H1 (cell line): ENCODE data around the gene NMD3. TPM values are rescaled to one million over a fixed set of nuclear protein-coding genes. Genes with fewer than 3 reads are reported as not detected.

Source experiments
- CTCF ChIA-PET: fragments of 300-600 bp; sonication (Branson Sonifier 250); formaldehyde crosslinking; loops from one replicate; lab custom pipeline; 2021; ENCODE audit not compliant: partially characterized antibody; lab: Charles Lee
- POLR2A ChIA-PET: fragments of 300-600 bp; sonication (Branson Sonifier 250); formaldehyde crosslinking; loops from one replicate; lab custom pipeline; 2021; ENCODE audit warnings: inconsistent platforms; ENCODE audit not compliant: partially characterized antibody; lab: Charles Lee
- DNase-seq, 2 experiments: peaks; one replicate each; pipeline versions ENCODE4 v3.0.0 to v3.0.0-alpha.2; 2010 to 2022; ENCODE audit warnings: low spot score in 2 of 2, low read depth in 1 of 2, mixed read lengths in 1 of 2
- FAIRE-seq: peaks from 2 replicates; lab custom pipeline; 2011; peaks lifted over from hg19 to GRCh38; lab: Jason Lieb, UNC
- H2AFZ ChIP-seq: 2 replicates; pipeline ENCODE4 v1.8.1; 2012; ENCODE audit warnings: low read length, inconsistent platforms
- H2AK5ac ChIP-seq: 2 replicates; pipeline ENCODE4 v1.6.1; 2013; ENCODE audit warnings: low read depth, low read length
- H2BK120ac ChIP-seq: replicated peaks from 2 replicates; pipeline ENCODE3; 2013; ENCODE audit warnings: low read depth, low read length, inconsistent platforms
- H2BK12ac ChIP-seq: 2 replicates; pipeline ENCODE4 v1.6.1; 2013; ENCODE audit warnings: low read depth, low read length
- H2BK15ac ChIP-seq: 2 replicates; pipeline ENCODE4 v1.6.1; 2013; ENCODE audit warnings: low read length
- H2BK20ac ChIP-seq: 2 replicates; pipeline ENCODE4 v1.6.1; 2013; ENCODE audit warnings: low read length
- H2BK5ac ChIP-seq: 2 replicates; pipeline ENCODE4 v1.6.1; 2013; ENCODE audit warnings: low read depth, low read length
- H3K14ac ChIP-seq: 2 replicates; pipeline ENCODE4 v1.6.1; 2013; ENCODE audit warnings: inconsistent platforms; ENCODE audit not compliant: insufficient read length
- H3K18ac ChIP-seq: 2 replicates; pipeline ENCODE4 v1.6.1; 2013; ENCODE audit warnings: low read length; ENCODE audit errors: extremely low read depth
- H3K23ac ChIP-seq: 2 replicates; pipeline ENCODE4 v1.6.1; 2013; ENCODE audit warnings: inconsistent platforms; ENCODE audit not compliant: insufficient read length
- H3K23me2 ChIP-seq: 2 replicates; pipeline ENCODE4 v1.6.1; 2013; ENCODE audit warnings: low read depth, low read length
- H3K27ac ChIP-seq: 2 replicates; pipeline ENCODE4 v1.6.1; 2011; ENCODE audit warnings: low read depth, low read length, inconsistent platforms
- H3K27me3 ChIP-seq, 4 experiments: replicated peaks in 1 of 4; 1 replicate in 1 of 4; 2 replicates in 3 of 4; pipeline versions ENCODE4 v1.6.1 to v1.8.1; 2011 to 2013; ENCODE audit warnings: low read length in 3 of 4, mild to moderate bottlenecking in 3 of 4, inconsistent platforms in 2 of 4, mixed read lengths in 2 of 4, moderate library complexity in 1 of 4; ENCODE audit not compliant: control insufficient read depth in 3 of 4, insufficient read depth in 3 of 4; ENCODE audit errors: extremely low read depth in 1 of 4
- H3K36me3 ChIP-seq, 4 experiments: 2 replicates each; pipeline versions ENCODE4 v1.6.1 to v1.8.1; 2011 to 2013; ENCODE audit warnings: mild to moderate bottlenecking in 4 of 4, low read length in 3 of 4, moderate library complexity in 2 of 4, control low read depth in 1 of 4, inconsistent platforms in 1 of 4; ENCODE audit not compliant: insufficient read depth in 4 of 4, control insufficient read depth in 2 of 4
- H3K4ac ChIP-seq: replicated peaks from 2 replicates; pipeline ENCODE3; 2013; ENCODE audit warnings: low read length, low read depth, mixed read lengths, inconsistent platforms; ENCODE audit not compliant: insufficient read length
- H3K4me1 ChIP-seq, 4 experiments: replicated peaks in 1 of 4; 1 replicate in 1 of 4; 2 replicates in 3 of 4; pipeline versions ENCODE4 v1.6.1 to v1.8.1; 2011 to 2013; ENCODE audit warnings: low read length in 3 of 4, inconsistent platforms in 2 of 4, mixed read lengths in 1 of 4; ENCODE audit not compliant: insufficient read depth in 4 of 4, control insufficient read depth in 3 of 4
- H3K4me2 ChIP-seq, 2 experiments: 2 replicates each; pipeline versions ENCODE4 v1.6.1 to v1.8.1; 2011 to 2013; ENCODE audit warnings: low read depth in 2 of 2, low read length in 2 of 2, control low read depth in 1 of 2, inconsistent platforms in 1 of 2, mild to moderate bottlenecking in 1 of 2; ENCODE audit not compliant: insufficient read depth in 1 of 2
- H3K4me3 ChIP-seq, 4 experiments: fragments of 200-600, 300-600 bp in 1 of 4; sonication (generic), shearing (Covaris generic), sonication (Bioruptor Twin) in 1 of 4; 2 replicates each; pipeline versions ENCODE4 v1.5.1 to v1.8.1; 2011 to 2016; ENCODE audit warnings: low read length in 4 of 4, low read depth in 3 of 4, control low read depth in 2 of 4, inconsistent platforms in 2 of 4, mild to moderate bottlenecking in 2 of 4, mixed read lengths in 1 of 4, moderate library complexity in 1 of 4; ENCODE audit not compliant: insufficient read depth in 2 of 4; ENCODE audit errors: extremely low read depth in 1 of 4
- H3K56ac ChIP-seq: replicated peaks from 2 replicates; pipeline ENCODE3; 2013; ENCODE audit warnings: low read depth, mild to moderate bottlenecking, mixed read lengths, low read length, inconsistent platforms; ENCODE audit not compliant: insufficient read length
- H3K79me1 ChIP-seq: 2 replicates; pipeline ENCODE4 v1.6.1; 2013; ENCODE audit warnings: low read depth, low read length, control low read depth
- H3K79me2 ChIP-seq, 2 experiments: 2 replicates each; pipeline versions ENCODE4 v1.6.1 to v1.8.1; 2012 to 2013; ENCODE audit warnings: low read length in 2 of 2, mild to moderate bottlenecking in 2 of 2, inconsistent platforms in 1 of 2; ENCODE audit not compliant: insufficient read depth in 2 of 2, control insufficient read depth in 1 of 2
- H3K9ac ChIP-seq, 4 experiments: replicated peaks in 1 of 4; 1 replicate in 1 of 4; 2 replicates in 3 of 4; pipeline versions ENCODE4 v1.6.1 to v1.8.1; 2011 to 2013; ENCODE audit warnings: low read depth in 3 of 4, low read length in 3 of 4, control low read depth in 2 of 4, mild to moderate bottlenecking in 2 of 4, moderate library complexity in 2 of 4, inconsistent platforms in 1 of 4; ENCODE audit errors: extremely low read depth in 1 of 4
- H3K9me3 ChIP-seq, 2 experiments: 2 replicates each; pipeline versions ENCODE4 v1.6.1 to v1.8.1; 2012 to 2013; ENCODE audit warnings: mild to moderate bottlenecking in 2 of 2, moderate library complexity in 2 of 2, control low read depth in 1 of 2, inconsistent platforms in 1 of 2, low read depth in 1 of 2, low read length in 1 of 2, mixed read lengths in 1 of 2; ENCODE audit not compliant: insufficient read depth in 2 of 2
- H4K20me1 ChIP-seq, 2 experiments: replicated peaks in 1 of 2; 2 replicates each; pipeline versions ENCODE3 to v1.8.1; 2011 to 2013; ENCODE audit warnings: inconsistent platforms in 2 of 2, low read length in 2 of 2, mild to moderate bottlenecking in 1 of 2; ENCODE audit not compliant: insufficient read depth in 2 of 2, control insufficient read depth in 1 of 2
- H4K5ac ChIP-seq: 2 replicates; pipeline ENCODE4 v1.6.1; 2013; ENCODE audit warnings: low read length, low read depth, mixed read lengths, inconsistent platforms; ENCODE audit not compliant: insufficient read length
- H4K8ac ChIP-seq: 2 replicates; pipeline ENCODE4 v1.8.0; 2013; ENCODE audit warnings: mild to moderate bottlenecking, moderate library complexity, low read length, inconsistent platforms; ENCODE audit not compliant: insufficient read depth; ENCODE audit errors: extremely low read depth
- H4K91ac ChIP-seq: replicated peaks from 2 replicates; pipeline ENCODE3; 2013; ENCODE audit warnings: low read length, mixed read lengths, inconsistent platforms; ENCODE audit not compliant: insufficient read length
- ATF3 ChIP-seq: IDR thresholded peaks from 2 replicates; pipeline ENCODE4 v1.6.1; 2011; ENCODE audit warnings: low read depth, mild to moderate bottlenecking, low read length; ENCODE audit not compliant: insufficient read depth
- CHD2 ChIP-seq: IDR thresholded peaks from 2 replicates; pipeline ENCODE4 v1.6.1; 2012; ENCODE audit warnings: low read length, improper control_type of control experiment
- CREB1 ChIP-seq: IDR thresholded peaks from 2 replicates; pipeline ENCODE4 v1.6.1; 2012; ENCODE audit warnings: inconsistent platforms
- SIN3A ChIP-seq, 2 experiments: IDR thresholded peaks in 1 of 2; conservative IDR thresholded peaks in 1 of 2; 2 replicates each; pipeline ENCODE4 v1.6.1; 2011 to 2012; ENCODE audit warnings: low read length in 2 of 2, improper control_type of control experiment in 1 of 2, low read depth in 1 of 2, mild to moderate bottlenecking in 1 of 2
- SIRT6 ChIP-seq: IDR thresholded peaks from one replicate; pipeline ENCODE4 v1.7.1; 2012; ENCODE audit warnings: low read length, inconsistent platforms
- SIX5 ChIP-seq: IDR thresholded peaks from 2 replicates; pipeline ENCODE4 v1.6.1; 2011; ENCODE audit warnings: mild to moderate bottlenecking, low read depth, low read length
- TAF1 ChIP-seq: IDR thresholded peaks from 2 replicates; pipeline ENCODE4 v1.6.1; 2011; ENCODE audit warnings: mild to moderate bottlenecking, low read depth, low read length
- TEAD4 ChIP-seq: IDR thresholded peaks from 2 replicates; pipeline ENCODE4 v1.6.1; 2012; ENCODE audit warnings: low read depth, low read length, inconsistent platforms, mixed read lengths
- WGBS, 2 experiments: shearing (Covaris generic) in 1 of 2; methylation state at CpG; one replicate each; pipeline versions ENCODE4 v1.1.6 to v1.1.7; 2013 to 2015; ENCODE audit warnings: low lambda C conversion rate in 2 of 2, mixed read lengths in 2 of 2, inconsistent platforms in 1 of 2, low coverage in 1 of 2, missing lambda C conversion rate in 1 of 2; ENCODE audit not compliant: insufficient replicate concordance in 2 of 2, insufficient coverage in 1 of 2, insufficient read length in 1 of 2; ENCODE audit errors: extremely low coverage in 1 of 2, missing lambda C conversion rate in 1 of 2; 5-methylcytosine and 5-hydroxymethylcytosine counted together
- polyA plus RNA-seq, 7 experiments: library from polyadenylated mRNA; depleted of rRNA in 3 of 7; stranded (reverse) in 5 of 7; unstranded in 2 of 7; fragments of >200 nt in 5 of 7; fragments of 200-250 nt in 2 of 7; gene quantifications; 1 replicate in 5 of 7; 2 replicates in 1 of 7; 4 replicates in 1 of 7; pipeline versions ENCODE4 v1.2.1 to v1.2.3, GENCODE V29; 2011 to 2013; ENCODE audit warnings: missing spikeins in 2 of 7, mixed read lengths in 2 of 7
- total RNA-seq: library from RNA; stranded (reverse); fragmentation: NEBNext Ultra II Directional; extraction: Animal tissue kit (Norgen Biotek cat#: 25700); gene quantifications from 2 replicates; pipeline ENCODE4 v1.2.1, GENCODE V29; 2021

The NMD3 gene
- total and polyA plus RNA-seq, 2 of the 8 experiments (the other 6 are each of a cell fraction or from before 2014, with no cell fraction given): 12.1 to 64.2 TPM

- no peaks in the 10 kb centered on the region for H3K9me3 ChIP-seq
- H3K23ac ChIP-seq: no peak overlapping the region
- peaks cover 0 to 1% (median 0%) of the 10 kb centered on the region in 4 experiments; a peak in 1 of 7 replicates for H3K27me3 ChIP-seq
- WGBS, 2 experiments: 100% methylated on average over 1 of the region's 1 CpG; no CpG with 5 or more reads in 1 of the 2 experiments
- FAIRE-seq: no peak
- H3K79me1 ChIP-seq: no peaks in the 10 kb centered on the region
- H3K14ac ChIP-seq: no peak overlapping the region
- no peak overlapping the region for H4K91ac ChIP-seq
- ChIA-PET POLR2A (interaction anchor here (1.1 to 1.5 kb wide), 3 partner anchors 24 to 161 kb away, joined by 3 to 4 read pairs (median 3); no protein-coding TSS in a partner anchor), CTCF (interaction anchor here (1.1 kb wide), 1 partner anchor 21 kb away, joined by 6 read pairs; no protein-coding TSS in a partner anchor)
- H3K4me1 ChIP-seq: no peaks in the 10 kb centered on the region
- H4K5ac ChIP-seq: no peak overlapping the region
- peaks cover 6 to 49% (median 27%) of the 10 kb centered on the region in 4 experiments for H3K36me3 ChIP-seq
- H4K8ac ChIP-seq: no peak overlapping the region
- no peak overlapping the region for H3K4me3 ChIP-seq
- H2BK15ac ChIP-seq: no peak overlapping the region
- H3K9ac ChIP-seq: no peak overlapping the region
- H3K56ac ChIP-seq: no peak overlapping the region
- H3K4me2 ChIP-seq: no peak overlapping the region
- no peak overlapping the region for H2BK12ac ChIP-seq
- no peak overlapping the region for H2BK120ac ChIP-seq
- DNase-seq: no peak
- no peak overlapping the region for H3K4ac ChIP-seq
- no peaks in the 10 kb centered on the region for H3K23me2 ChIP-seq
- no peak overlapping the region for H3K27ac ChIP-seq
- H2BK5ac ChIP-seq: no peak overlapping the region
- peaks cover 0 to 2% of the 10 kb centered on the region in 2 experiments for H4K20me1 ChIP-seq
- H3K18ac ChIP-seq: no peak overlapping the region
- no peak overlapping the region for H2AK5ac ChIP-seq
- H2AFZ ChIP-seq: no peak overlapping the region
- H2BK20ac ChIP-seq: no peak overlapping the region
- H3K79me2 ChIP-seq: no peaks in the 10 kb centered on the region
- no peak for TF ChIP-seq SIX5
- no peak for TF ChIP-seq SIN3A (conservative IDR thresholded peaks at IDR 0.05 in 1 of 2, IDR thresholded peaks at IDR 0.05 in 1 of 2; ENCODE audit: low read depth in 1 of 2, low read length in 2 of 2)
- TF ChIP-seq TEAD4: no peak
- no peak for TF ChIP-seq CHD2
- TF ChIP-seq TAF1: no peak
- no peak for TF ChIP-seq ATF3
- TF ChIP-seq CREB1: no peak
- no peak for TF ChIP-seq SIRT6
Measured at GRCh38 chr3:161253711-161254110, 32.6 kb downstream of the NMD3 start.
